Measurements from ENCODE around the gene KCNQ1.

KCNQ1 gene

DNA sequence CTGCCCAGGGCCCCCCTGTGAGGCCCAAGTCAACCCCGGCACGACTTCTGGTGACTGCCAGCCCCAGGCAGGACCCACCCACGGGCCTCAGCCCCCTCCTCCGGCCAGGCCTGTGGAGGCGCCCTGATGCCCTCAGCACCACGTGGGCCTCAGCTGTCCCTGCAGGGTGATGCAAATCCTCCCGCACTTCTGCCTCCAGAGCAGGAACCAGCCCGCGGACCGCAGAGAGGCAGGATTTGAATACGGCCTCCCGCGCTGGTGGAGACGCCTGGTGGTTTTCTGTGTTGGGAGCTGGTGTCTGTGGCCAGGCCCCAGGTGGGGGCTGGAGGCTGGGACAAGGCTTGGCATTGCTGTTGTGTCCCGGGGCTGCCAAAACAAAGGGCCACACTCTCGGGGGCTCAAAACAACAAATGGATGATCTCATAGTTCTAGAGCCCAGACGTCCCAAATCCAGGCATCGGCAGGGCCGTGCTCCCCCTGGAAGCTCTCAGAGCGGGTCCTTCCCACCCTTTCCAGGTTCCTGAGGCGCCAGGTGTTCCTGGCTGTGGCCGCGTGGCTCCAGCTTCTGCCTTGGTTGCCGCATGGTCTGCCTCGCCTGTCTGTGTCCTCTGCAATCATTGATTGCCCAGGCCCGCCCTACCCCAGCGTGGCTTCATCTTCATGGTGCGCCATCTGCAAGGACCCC lies 19.9 kb upstream of the KCNQ1 start:
- ChIA-PET POLR2A (interaction anchor here (0.7 kb wide), 1 partner anchor 108 kb away, joined by 3 read pairs; no protein-coding TSS in a partner anchor), CTCF (interaction anchor here (0.9 to 11.4 kb wide), 5 partner anchors 105 to 465 kb away, joined by 3 to 284 read pairs (median 64); partner anchors contain the start of genes C11orf21 and TSPAN32)
- Histone ChIP-seq H3K27me3 (replicated peaks in 2 of 5; ENCODE audit: control insufficient read depth in 4 of 5, insufficient read depth in 5 of 5, low read length in 4 of 5) (no peaks in the 10 kb centered on the region), H3K27ac (ENCODE audit: insufficient read depth in 1 of 2, low read depth in 1 of 2, low read length in 2 of 2, poor library complexity in 1 of 2, severe bottlenecking in 2 of 2) (no peak overlapping the region), H3K4me3 (ENCODE audit: control insufficient read depth in 1 of 7, extremely low read depth in 1 of 7, insufficient read depth in 4 of 7, low read depth in 2 of 7, low read length in 6 of 7) (no peak overlapping the region), H3K36me3 (ENCODE audit: control insufficient read depth in 4 of 4, insufficient read depth in 4 of 4, low read length in 3 of 4) (no peaks in the 10 kb centered on the region), H3K9me3 (ENCODE audit: control extremely low read depth in 1 of 5, control insufficient read depth in 4 of 5, insufficient read depth in 2 of 5, low read depth in 1 of 5, low read length in 4 of 5) (no peaks in the 10 kb centered on the region), H3K4me1 (ENCODE audit: control extremely low read depth in 1 of 4, control insufficient read depth in 4 of 4, insufficient read depth in 4 of 4, low read length in 3 of 4) (peaks cover 0 to 7% (median 6%) of the 10 kb centered on the region in 4 experiments)
- WGBS (ENCODE audit: insufficient coverage): 90% methylated on average over 19 of the region's 28 CpGs
- no peak for DNase-seq

- DNase-seq: no peak
- Histone ChIP-seq H3K4me1 (ENCODE audit: control extremely low read depth in 1 of 4, control insufficient read depth in 4 of 4, insufficient read depth in 4 of 4, low read length in 3 of 4) (peaks cover 0 to 3% (median 2%) of the 10 kb centered on the region in 4 experiments), H3K27ac (ENCODE audit: insufficient read depth in 1 of 2, low read depth in 1 of 2, low read length in 2 of 2, poor library complexity in 1 of 2, severe bottlenecking in 2 of 2) (no peak overlapping the region), H3K9me3 (ENCODE audit: control extremely low read depth in 1 of 5, control insufficient read depth in 4 of 5, insufficient read depth in 2 of 5, low read depth in 1 of 5, low read length in 4 of 5) (no peaks in the 10 kb centered on the region), H3K36me3 (ENCODE audit: control insufficient read depth in 4 of 4, insufficient read depth in 4 of 4, low read length in 3 of 4) (no peaks in the 10 kb centered on the region), H3K4me3 (ENCODE audit: control insufficient read depth in 1 of 7, extremely low read depth in 1 of 7, insufficient read depth in 4 of 7, low read depth in 2 of 7, low read length in 6 of 7) (no peak overlapping the region), H3K27me3 (replicated peaks in 2 of 5; ENCODE audit: control insufficient read depth in 4 of 5, insufficient read depth in 5 of 5, low read length in 4 of 5) (no peaks in the 10 kb centered on the region)
- WGBS (ENCODE audit: insufficient coverage): 86% methylated on average over 6 of the region's 8 CpGs
- ChIA-PET CTCF (interaction anchor here (0.9 to 11.4 kb wide), 5 partner anchors 104 to 465 kb away, joined by 3 to 284 read pairs (median 64); partner anchors contain the start of genes C11orf21 and TSPAN32), POLR2A (interaction anchor here (1.5 kb wide), 1 partner anchor 106 kb away, joined by 5 read pairs; no protein-coding TSS in a partner anchor)
These were observed 19.3 kb upstream of the KCNQ1 start for GRCh38 chr11:2425506-2425905.

DNA sequence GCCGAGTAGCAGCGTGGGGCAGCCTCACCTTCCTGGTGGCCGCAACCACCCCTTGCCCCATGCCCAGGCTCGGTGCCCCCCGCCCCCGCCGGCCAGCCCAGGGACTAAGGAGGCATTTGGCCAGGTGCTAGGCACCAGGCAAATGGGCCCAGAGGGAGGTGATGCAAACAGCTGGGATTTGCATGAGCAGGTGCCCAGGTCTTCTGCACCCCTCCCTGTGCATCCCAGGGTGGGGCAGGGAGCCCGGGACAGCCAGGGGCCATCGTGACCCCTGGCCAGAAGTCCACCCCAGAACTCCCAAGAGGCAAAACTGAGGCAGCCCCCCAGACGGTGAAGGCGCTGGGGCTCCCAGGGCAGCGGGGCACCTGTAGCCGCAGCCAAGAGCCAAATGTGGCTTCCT lies 18.6 kb upstream of the KCNQ1 start:
- H3K27ac ChIP-seq (ENCODE audit: insufficient read depth in 1 of 2, low read depth in 1 of 2, low read length in 2 of 2, poor library complexity in 1 of 2, severe bottlenecking in 2 of 2): no peak overlapping the region
- no peaks in the 10 kb centered on the region for H3K4me1 ChIP-seq (ENCODE audit: control extremely low read depth in 1 of 4, control insufficient read depth in 4 of 4, insufficient read depth in 4 of 4, low read length in 3 of 4)
- ChIA-PET CTCF (interaction anchor here (0.9 to 11.4 kb wide), 6 partner anchors 28 to 464 kb away, joined by 3 to 284 read pairs (median 35); partner anchors contain the start of genes C11orf21 and TSPAN32), POLR2A (interaction anchor here (1.5 kb wide), 1 partner anchor 105 kb away, joined by 5 read pairs; no protein-coding TSS in a partner anchor)
- H3K4me3 ChIP-seq (ENCODE audit: control insufficient read depth in 1 of 7, extremely low read depth in 1 of 7, insufficient read depth in 4 of 7, low read depth in 2 of 7, low read length in 6 of 7): no peak overlapping the region
- no peak for DNase-seq
- no peaks in the 10 kb centered on the region for H3K27me3 ChIP-seq (replicated peaks in 2 of 5; ENCODE audit: control insufficient read depth in 4 of 5, insufficient read depth in 5 of 5, low read length in 4 of 5)
- no peaks in the 10 kb centered on the region for H3K9me3 ChIP-seq (ENCODE audit: control extremely low read depth in 1 of 5, control insufficient read depth in 4 of 5, insufficient read depth in 2 of 5, low read depth in 1 of 5, low read length in 4 of 5)
- over 99% methylated on average over 13 of the region's 13 CpGs for WGBS (ENCODE audit: insufficient coverage)
- no peaks in the 10 kb centered on the region for H3K36me3 ChIP-seq (ENCODE audit: control insufficient read depth in 4 of 4, insufficient read depth in 4 of 4, low read length in 3 of 4)

- no peak for DNase-seq
- ChIA-PET CTCF (interaction anchor here (0.7 to 11.4 kb wide), 13 partner anchors 10 to 476 kb away, joined by 3 to 284 read pairs (median 4); partner anchors contain the start of genes C11orf21 and TSPAN32), POLR2A (interaction anchor here (1.5 kb wide), 1 partner anchor 104 kb away, joined by 5 read pairs; no protein-coding TSS in a partner anchor)
These were observed 17.8 kb upstream of the KCNQ1 start for GRCh38 chr11:2426826-2427521.

DNA sequence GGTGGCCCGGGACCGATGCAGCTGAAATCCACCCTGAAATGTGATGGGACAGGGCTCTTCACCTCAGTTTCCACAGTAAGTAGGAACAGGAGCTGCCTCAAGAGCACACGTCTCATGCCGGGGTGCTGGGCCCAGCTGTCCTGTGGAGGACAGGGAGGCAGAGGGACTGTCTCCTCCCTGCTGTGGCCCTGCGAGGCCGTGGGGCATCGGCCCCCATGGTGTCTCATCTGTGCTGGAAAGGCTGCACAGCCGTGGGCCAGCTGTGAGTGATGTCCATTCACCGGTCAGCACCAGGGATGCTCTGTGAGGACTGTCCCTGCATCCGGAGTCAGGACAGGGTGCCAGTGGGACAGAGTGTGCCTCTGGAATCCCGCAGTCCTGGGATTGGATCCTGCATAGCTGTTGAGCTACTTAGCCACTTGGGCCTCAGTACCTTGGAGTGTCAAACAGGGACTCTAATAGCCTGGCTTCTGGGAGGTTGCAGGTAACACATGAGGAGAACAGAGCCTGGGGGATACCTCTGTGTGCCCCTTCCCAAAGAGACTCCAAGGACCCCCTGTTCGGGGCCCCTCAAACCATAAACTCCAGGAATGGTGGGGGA lies 17.0 kb upstream of the KCNQ1 start:
- H3K9me3 ChIP-seq (ENCODE audit: control extremely low read depth in 1 of 5, control insufficient read depth in 4 of 5, insufficient read depth in 2 of 5, low read depth in 1 of 5, low read length in 4 of 5): no peaks in the 10 kb centered on the region
- no peak for DNase-seq
- POLR2A ChIA-PET: interaction anchor here (0.6 kb wide), 1 partner anchor 252 kb away, joined by 3 read pairs; no protein-coding TSS in a partner anchor
- H3K27me3 ChIP-seq (replicated peaks in 2 of 5; ENCODE audit: control insufficient read depth in 4 of 5, insufficient read depth in 5 of 5, low read length in 4 of 5): no peaks in the 10 kb centered on the region
- no peaks in the 10 kb centered on the region for H3K4me1 ChIP-seq (ENCODE audit: control extremely low read depth in 1 of 4, control insufficient read depth in 4 of 4, insufficient read depth in 4 of 4, low read length in 3 of 4)
- no peaks in the 10 kb centered on the region for H3K36me3 ChIP-seq (ENCODE audit: control insufficient read depth in 4 of 4, insufficient read depth in 4 of 4, low read length in 3 of 4)
- no peak overlapping the region for H3K27ac ChIP-seq (ENCODE audit: insufficient read depth in 1 of 2, low read depth in 1 of 2, low read length in 2 of 2, poor library complexity in 1 of 2, severe bottlenecking in 2 of 2)
- no peak overlapping the region for H3K4me3 ChIP-seq (ENCODE audit: control insufficient read depth in 1 of 7, extremely low read depth in 1 of 7, insufficient read depth in 4 of 7, low read depth in 2 of 7, low read length in 6 of 7)
- CTCF ChIA-PET: interaction anchor here (0.7 to 11.4 kb wide), 14 partner anchors 9 to 475 kb away, joined by 3 to 284 read pairs (median 4); partner anchors contain the start of genes C11orf21 and TSPAN32
- WGBS (ENCODE audit: insufficient coverage): 81% methylated on average over 11 of the region's 12 CpGs

More at GRCh38 chr11:2426826-2427521, 17.8 kb upstream of the KCNQ1 start:
- 95% methylated on average over 10 of the region's 14 CpGs for WGBS (ENCODE audit: insufficient coverage)
- Histone ChIP-seq H3K4me3 (ENCODE audit: control insufficient read depth in 1 of 7, extremely low read depth in 1 of 7, insufficient read depth in 4 of 7, low read depth in 2 of 7, low read length in 6 of 7) (no peak overlapping the region), H3K27me3 (replicated peaks in 2 of 5; ENCODE audit: control insufficient read depth in 4 of 5, insufficient read depth in 5 of 5, low read length in 4 of 5) (no peaks in the 10 kb centered on the region), H3K9me3 (ENCODE audit: control extremely low read depth in 1 of 5, control insufficient read depth in 4 of 5, insufficient read depth in 2 of 5, low read depth in 1 of 5, low read length in 4 of 5) (no peaks in the 10 kb centered on the region), H3K36me3 (ENCODE audit: control insufficient read depth in 4 of 4, insufficient read depth in 4 of 4, low read length in 3 of 4) (no peaks in the 10 kb centered on the region), H3K27ac (ENCODE audit: insufficient read depth in 1 of 2, low read depth in 1 of 2, low read length in 2 of 2, poor library complexity in 1 of 2, severe bottlenecking in 2 of 2) (no peak overlapping the region), H3K4me1 (ENCODE audit: control extremely low read depth in 1 of 4, control insufficient read depth in 4 of 4, insufficient read depth in 4 of 4, low read length in 3 of 4) (no peaks in the 10 kb centered on the region)

- ChIA-PET CTCF (interaction anchor here (0.7 to 11.1 kb wide), 10 partner anchors 11 to 462 kb away, joined by 3 to 284 read pairs (median 4); no protein-coding TSS in a partner anchor), POLR2A (interaction anchor here (0.6 kb wide), 1 partner anchor 251 kb away, joined by 3 read pairs; no protein-coding TSS in a partner anchor)
- peak; percentile 70 to 84 (median 76) for DNase-seq
- Histone ChIP-seq H3K27ac (ENCODE audit: insufficient read depth in 1 of 2, low read depth in 1 of 2, low read length in 2 of 2, poor library complexity in 1 of 2, severe bottlenecking in 2 of 2) (no peak overlapping the region), H3K9me3 (ENCODE audit: control extremely low read depth in 1 of 5, control insufficient read depth in 4 of 5, insufficient read depth in 2 of 5, low read depth in 1 of 5, low read length in 4 of 5) (no peaks in the 10 kb centered on the region), H3K27me3 (replicated peaks in 2 of 5; ENCODE audit: control insufficient read depth in 4 of 5, insufficient read depth in 5 of 5, low read length in 4 of 5) (no peaks in the 10 kb centered on the region), H3K4me3 (ENCODE audit: control insufficient read depth in 1 of 7, extremely low read depth in 1 of 7, insufficient read depth in 4 of 7, low read depth in 2 of 7, low read length in 6 of 7) (no peak overlapping the region), H3K4me1 (ENCODE audit: control extremely low read depth in 1 of 4, control insufficient read depth in 4 of 4, insufficient read depth in 4 of 4, low read length in 3 of 4) (no peaks in the 10 kb centered on the region), H3K36me3 (ENCODE audit: control insufficient read depth in 4 of 4, insufficient read depth in 4 of 4, low read length in 3 of 4) (no peaks in the 10 kb centered on the region)
- 61% methylated on average over 4 of the region's 8 CpGs for WGBS (ENCODE audit: insufficient coverage)
These were observed 16.4 kb upstream of the KCNQ1 start for GRCh38 chr11:2428322-2428795.

Measured in common myeloid progenitor, CD34-positive (primary cell).